Fibroblast of lung (primary cell): ENCODE data around the gene COQ8B. TPM values are rescaled to one million over a fixed set of nuclear protein-coding genes. Genes with fewer than 3 reads are reported as not detected.

Experiments
- DNase-seq, 2 donors: peaks; one replicate each; pipeline versions ENCODE4 v3.0.0 to v3.0.0-alpha.2; 2010; ENCODE audit warnings: low read depth in 2 of 2
- H2AFZ ChIP-seq: 2 replicates; pipeline ENCODE4 v1.5.1; 2012; ENCODE audit warnings: low read length, control low read depth, inconsistent platforms
- H3K27ac ChIP-seq: 2 replicates; pipeline ENCODE4 v1.5.1; 2011; ENCODE audit warnings: low read length, control low read depth; ENCODE audit not compliant: insufficient read depth
- H3K27me3 ChIP-seq: 2 replicates; pipeline ENCODE4 v1.5.1; 2011; ENCODE audit warnings: mild to moderate bottlenecking, low read length; ENCODE audit not compliant: control insufficient read depth, insufficient read depth
- H3K36me3 ChIP-seq: 2 replicates; pipeline ENCODE4 v1.5.1; 2011; ENCODE audit warnings: low read length; ENCODE audit not compliant: control insufficient read depth, insufficient read depth
- H3K4me1 ChIP-seq: 2 replicates; pipeline ENCODE4 v1.5.1; 2011; ENCODE audit warnings: low read length; ENCODE audit not compliant: control insufficient read depth, insufficient read depth; ENCODE audit errors: extremely low read depth
- H3K4me2 ChIP-seq: 2 replicates; pipeline ENCODE4 v1.5.1; 2011; ENCODE audit warnings: low read length, control low read depth; ENCODE audit not compliant: insufficient read depth; ENCODE audit errors: extremely low read depth
- H3K4me3 ChIP-seq, 4 experiments: fragments of 200-600 bp in 1 of 4; sonication (generic) in 1 of 4; replicated peaks in 1 of 4; 2 replicates each; pipeline ENCODE4 v1.5.1; 2011 to 2016; ENCODE audit warnings: low read length in 4 of 4, low read depth in 3 of 4, mild to moderate bottlenecking in 3 of 4, control low read depth in 2 of 4, inconsistent platforms in 1 of 4, mixed read lengths in 1 of 4; ENCODE audit not compliant: insufficient read depth in 1 of 4; ENCODE audit errors: control extremely low read depth in 1 of 4
- H3K79me2 ChIP-seq: 2 replicates; pipeline ENCODE4 v1.5.1; 2012; ENCODE audit warnings: mild to moderate bottlenecking, low read length, inconsistent platforms; ENCODE audit not compliant: control insufficient read depth, insufficient read depth
- H3K9ac ChIP-seq: 2 replicates; pipeline ENCODE4 v1.5.1; 2011; ENCODE audit warnings: mild to moderate bottlenecking, low read length, control low read depth; ENCODE audit not compliant: insufficient read depth
- H3K9me3 ChIP-seq: 2 replicates; pipeline ENCODE4 v1.5.1; 2012; ENCODE audit warnings: low read depth, low read length; ENCODE audit not compliant: control insufficient read depth, insufficient read depth
- H4K20me1 ChIP-seq: 2 replicates; pipeline ENCODE4 v1.5.1; 2011; ENCODE audit warnings: low read length; ENCODE audit not compliant: control insufficient read depth, insufficient read depth; ENCODE audit errors: extremely low read depth
- CTCF ChIP-seq, 2 donors: IDR thresholded peaks in 1 of 2; conservative IDR thresholded peaks in 1 of 2; 1 replicate in 1 of 2; 2 replicates in 1 of 2; pipeline ENCODE4 v1.5.1; 2011 to 2012; ENCODE audit warnings: low read length in 2 of 2, control low read depth in 1 of 2, inconsistent platforms in 1 of 2, low read depth in 1 of 2, mild to moderate bottlenecking in 1 of 2
- EZH2 ChIP-seq: IDR thresholded peaks from 2 replicates; pipeline ENCODE4 v1.5.1; 2012; ENCODE audit warnings: low read length, control low read depth, mild to moderate bottlenecking; ENCODE audit errors: missing control alignments
- polyA plus RNA-seq, 2 donors: library from polyadenylated mRNA; depleted of rRNA in 1 of 2; stranded (reverse) in 1 of 2; unstranded in 1 of 2; fragments of >200 nt; gene quantifications; 2 replicates each; pipeline ENCODE4 v1.2.1, GENCODE V29; 2011 to 2012; ENCODE audit warnings: missing spikeins in 1 of 2
- total RNA-seq: library from RNA; depleted of rRNA; stranded (reverse); fragments of >200 nt; gene quantifications from 2 replicates; pipeline ENCODE4 v1.2.1, GENCODE V29; 2014

COQ8B gene
- total and polyA plus RNA-seq, 2 donors (not counting 1 experiment from before 2014, with no cell fraction given), result 13.7 to 43.4 TPM

- Histone ChIP-seq H3K4me3 (no peak overlapping the region), H3K4me1 (peaks cover 6% of the 10 kb centered on the region), H3K9me3 (no peaks in the 10 kb centered on the region), H4K20me1 (no peaks in the 10 kb centered on the region), H3K27ac (no peak overlapping the region), H3K9ac (no peak overlapping the region), H3K27me3 (no peaks in the 10 kb centered on the region), H3K79me2 (peaks cover 29% of the 10 kb centered on the region), H2AFZ (no peak overlapping the region), H3K4me2 (no peak overlapping the region), H3K36me3 (peaks cover 9% of the 10 kb centered on the region)
- no peak for DNase-seq
- TF ChIP-seq CTCF (conservative IDR thresholded peaks at IDR 0.05 in 1 of 2, IDR thresholded peaks at IDR 0.05 in 1 of 2; ENCODE audit: low read depth in 1 of 2, low read length in 2 of 2) (no peak), EZH2 (no peak)
Observed at GRCh38 chr19:40724855-40725254, 8.2 kb upstream of the COQ8B start.

GRCh38 chr19:40724315-40724714, 7.6 kb upstream of the COQ8B start:
- peaks cover 8% of the 10 kb centered on the region for H3K4me1 ChIP-seq
- no peak overlapping the region for H3K4me2 ChIP-seq
- H4K20me1 ChIP-seq, result no peaks in the 10 kb centered on the region
- no peak overlapping the region for H3K9ac ChIP-seq
- TF ChIP-seq EZH2, result no peak
- no peak for TF ChIP-seq CTCF (conservative IDR thresholded peaks at IDR 0.05 in 1 of 2, IDR thresholded peaks at IDR 0.05 in 1 of 2; ENCODE audit: low read depth in 1 of 2, low read length in 2 of 2)
- no peak overlapping the region for H2AFZ ChIP-seq
- no peak overlapping the region for H3K4me3 ChIP-seq
- no peak for DNase-seq
- no peak overlapping the region for H3K27ac ChIP-seq
- peaks cover 9% of the 10 kb centered on the region for H3K36me3 ChIP-seq
- H3K79me2 ChIP-seq, result peaks cover 35% of the 10 kb centered on the region
- H3K9me3 ChIP-seq, result no peaks in the 10 kb centered on the region
- H3K27me3 ChIP-seq, result no peaks in the 10 kb centered on the region

GRCh38 chr19:40723661-40724254, 7.1 kb upstream of the COQ8B start:
- TF ChIP-seq EZH2 (no peak), CTCF (conservative IDR thresholded peaks at IDR 0.05 in 1 of 2, IDR thresholded peaks at IDR 0.05 in 1 of 2; ENCODE audit: low read depth in 1 of 2, low read length in 2 of 2) (no peak)
- H3K79me2 ChIP-seq, result peaks cover 40% of the 10 kb centered on the region
- H4K20me1 ChIP-seq, result no peaks in the 10 kb centered on the region

More at GRCh38 chr19:40723661-40724254, 7.1 kb upstream of the COQ8B start:
- no peak overlapping the region for H2AFZ ChIP-seq
- DNase-seq, result no peak
- no peak overlapping the region for H3K9ac ChIP-seq
- no peaks in the 10 kb centered on the region for H3K9me3 ChIP-seq
- H3K36me3 ChIP-seq, result peaks cover 9% of the 10 kb centered on the region
- H3K4me3 ChIP-seq, result no peak overlapping the region
- no peak overlapping the region for H3K27ac ChIP-seq
- H3K4me1 ChIP-seq, result peaks cover 8% of the 10 kb centered on the region
- H3K4me2 ChIP-seq, result no peak overlapping the region
- H3K27me3 ChIP-seq, result no peaks in the 10 kb centered on the region
